ENCODE results near the gene XYLT1.

The XYLT1 gene

GRCh38 chr16:17423221-17423620 is 47.5 kb downstream of the XYLT1 start:
- H3K4me2 ChIP-seq (ENCODE audit: low read length) = no peak overlapping the region

DNA sequence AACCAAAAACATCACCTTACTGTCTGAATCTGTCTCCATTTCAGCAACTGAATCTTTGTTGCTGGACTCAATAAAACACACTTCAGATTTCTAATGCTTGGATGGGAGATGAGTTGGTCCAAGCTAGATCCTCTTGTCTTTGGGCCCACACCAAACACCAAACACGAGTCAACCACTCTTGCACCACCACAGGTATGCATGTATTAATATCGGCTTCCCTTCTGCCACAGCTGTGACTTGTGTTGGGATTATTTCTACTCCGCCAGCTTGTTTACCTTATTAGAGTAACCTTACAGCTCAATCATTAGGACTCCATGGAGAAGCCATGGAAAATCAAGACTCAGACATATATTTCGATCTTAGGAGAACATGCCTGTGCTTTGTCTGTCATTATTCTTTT is 49.9 kb downstream of the XYLT1 start:
- Histone ChIP-seq H3K4me2 (ENCODE audit: low read length) (no peak overlapping the region), H4K20me1 (ENCODE audit: insufficient read depth, low read length) (no peaks in the 10 kb centered on the region), H3K9ac (ENCODE audit: low read length) (no peak overlapping the region), H3K4me1 (ENCODE audit: low read length) (peaks cover 21% of the 10 kb centered on the region), H3K36me3 (replicated peaks; ENCODE audit: low read depth, low read length) (peaks cover 7% of the 10 kb centered on the region), H3K4me3 (ENCODE audit: low read length) (no peak overlapping the region), H2AFZ (ENCODE audit: low read depth, low read length) (no peak overlapping the region), H3K9me3 (ENCODE audit: insufficient read depth, low read length) (peaks cover 10% of the 10 kb centered on the region; the same call in 1 of the 2 replicates), H3K27me3 (ENCODE audit: low read depth, low read length) (no peaks in the 10 kb centered on the region), H3K27ac (ENCODE audit: low read length) (no peak overlapping the region), H3K79me2 (ENCODE audit: low read length) (no peaks in the 10 kb centered on the region)
- TF ChIP-seq, protein P1, sequence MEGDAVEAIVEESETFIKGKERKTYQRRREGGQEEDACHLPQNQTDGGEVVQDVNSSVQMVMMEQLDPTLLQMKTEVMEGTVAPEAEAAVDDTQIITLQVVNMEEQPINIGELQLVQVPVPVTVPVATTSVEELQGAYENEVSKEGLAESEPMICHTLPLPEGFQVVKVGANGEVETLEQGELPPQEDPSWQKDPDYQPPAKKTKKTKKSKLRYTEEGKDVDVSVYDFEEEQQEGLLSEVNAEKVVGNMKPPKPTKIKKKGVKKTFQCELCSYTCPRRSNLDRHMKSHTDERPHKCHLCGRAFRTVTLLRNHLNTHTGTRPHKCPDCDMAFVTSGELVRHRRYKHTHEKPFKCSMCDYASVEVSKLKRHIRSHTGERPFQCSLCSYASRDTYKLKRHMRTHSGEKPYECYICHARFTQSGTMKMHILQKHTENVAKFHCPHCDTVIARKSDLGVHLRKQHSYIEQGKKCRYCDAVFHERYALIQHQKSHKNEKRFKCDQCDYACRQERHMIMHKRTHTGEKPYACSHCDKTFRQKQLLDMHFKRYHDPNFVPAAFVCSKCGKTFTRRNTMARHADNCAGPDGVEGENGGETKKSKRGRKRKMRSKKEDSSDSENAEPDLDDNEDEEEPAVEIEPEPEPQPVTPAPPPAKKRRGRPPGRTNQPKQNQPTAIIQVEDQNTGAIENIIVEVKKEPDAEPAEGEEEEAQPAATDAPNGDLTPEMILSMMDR (IDR thresholded peaks at IDR 0.05; ENCODE audit: low read depth, low read length) = no peak
- TF ChIP-seq EZH2phosphoT487 (IDR thresholded peaks at IDR 0.05; ENCODE audit: low read depth) = no peak

More at GRCh38 chr16:17423221-17423620, 47.5 kb downstream of the XYLT1 start:
- H3K36me3 ChIP-seq (replicated peaks; ENCODE audit: low read depth, low read length) = no peaks in the 10 kb centered on the region
- no peaks in the 10 kb centered on the region for H3K9me3 ChIP-seq (ENCODE audit: insufficient read depth, low read length)
- no peak overlapping the region for H2AFZ ChIP-seq (ENCODE audit: low read depth, low read length)
- TF ChIP-seq EZH2phosphoT487 (IDR thresholded peaks at IDR 0.05; ENCODE audit: low read depth) = no peak
- TF ChIP-seq, protein P1 (IDR thresholded peaks at IDR 0.05; ENCODE audit: low read depth, low read length) = no peak
- H3K27me3 ChIP-seq (ENCODE audit: low read depth, low read length) = no peaks in the 10 kb centered on the region
- no peak overlapping the region for H3K9ac ChIP-seq (ENCODE audit: low read length)
- H3K27ac ChIP-seq (ENCODE audit: low read length) = no peak overlapping the region
- H4K20me1 ChIP-seq (ENCODE audit: insufficient read depth, low read length) = no peaks in the 10 kb centered on the region
- H3K79me2 ChIP-seq (ENCODE audit: low read length) = no peaks in the 10 kb centered on the region
- H3K4me1 ChIP-seq (ENCODE audit: low read length) = no peaks in the 10 kb centered on the region
- no peak overlapping the region for H3K4me3 ChIP-seq (ENCODE audit: low read length)

- H3K36me3 ChIP-seq (replicated peaks; ENCODE audit: low read depth, low read length) = peaks cover 7% of the 10 kb centered on the region
- peaks cover 10% of the 10 kb centered on the region; the same call in 1 of the 2 replicates for H3K9me3 ChIP-seq (ENCODE audit: insufficient read depth, low read length)
- H3K79me2 ChIP-seq (ENCODE audit: low read length) = no peaks in the 10 kb centered on the region
- H4K20me1 ChIP-seq (ENCODE audit: insufficient read depth, low read length) = no peaks in the 10 kb centered on the region
- H3K4me3 ChIP-seq (ENCODE audit: low read length) = no peak overlapping the region
- H3K27me3 ChIP-seq (ENCODE audit: low read depth, low read length) = no peaks in the 10 kb centered on the region
- H2AFZ ChIP-seq (ENCODE audit: low read depth, low read length) = no peak overlapping the region
- no peak overlapping the region for H3K4me2 ChIP-seq (ENCODE audit: low read length)
- no peak overlapping the region for H3K27ac ChIP-seq (ENCODE audit: low read length)
- no peak for TF ChIP-seq EZH2phosphoT487 (IDR thresholded peaks at IDR 0.05; ENCODE audit: low read depth)
- TF ChIP-seq, protein P1 (IDR thresholded peaks at IDR 0.05; ENCODE audit: low read depth, low read length) = no peak
- H3K9ac ChIP-seq (ENCODE audit: low read length) = no peak overlapping the region
- H3K4me1 ChIP-seq (ENCODE audit: low read length) = peaks cover 36% of the 10 kb centered on the region
Observed at GRCh38 chr16:17419266-17419665, 51.5 kb downstream of the XYLT1 start.

DNA sequence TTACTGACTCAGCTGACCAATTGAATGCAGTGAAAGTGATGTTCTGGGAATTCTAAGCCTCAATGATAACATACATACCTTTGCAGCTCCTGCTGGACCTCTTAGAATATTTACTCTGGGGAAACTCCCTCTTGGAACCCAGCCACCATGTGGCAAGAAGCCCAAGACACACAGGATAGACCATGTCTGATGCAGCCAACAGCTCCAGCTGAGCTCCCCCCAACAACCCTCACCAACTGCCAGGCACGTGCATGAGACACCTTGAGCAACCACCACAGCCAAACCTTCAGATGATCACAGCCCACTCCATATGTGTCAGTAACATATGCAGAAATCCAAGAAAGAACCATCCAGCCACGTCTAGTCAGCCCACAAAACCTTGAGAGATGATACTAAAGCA is 53.0 kb downstream of the XYLT1 start:
- Histone ChIP-seq H3K27me3 (ENCODE audit: low read depth, low read length) (no peaks in the 10 kb centered on the region), H3K79me2 (ENCODE audit: low read length) (no peaks in the 10 kb centered on the region), H3K27ac (ENCODE audit: low read length) (0 out of 2 replicates have a peak overlapping the region, but pooled peaks have one; percentile 83), H3K9me3 (ENCODE audit: insufficient read depth, low read length) (peaks cover 10% of the 10 kb centered on the region; the same call in 1 of the 2 replicates), H2AFZ (ENCODE audit: low read depth, low read length) (no peak overlapping the region), H3K4me3 (ENCODE audit: low read length) (0 out of 2 replicates have a peak overlapping the region, but pooled peaks have one; percentile 76), H3K4me2 (ENCODE audit: low read length) (peak overlapping the region; percentile 98), H3K36me3 (replicated peaks; ENCODE audit: low read depth, low read length) (peaks cover 7% of the 10 kb centered on the region), H3K4me1 (ENCODE audit: low read length) (peaks cover 43% of the 10 kb centered on the region), H4K20me1 (ENCODE audit: insufficient read depth, low read length) (no peaks in the 10 kb centered on the region), H3K9ac (ENCODE audit: low read length) (no peak overlapping the region)
- TF ChIP-seq, protein P1 (IDR thresholded peaks at IDR 0.05; ENCODE audit: low read depth, low read length) = no peak
- no peak for TF ChIP-seq EZH2phosphoT487 (IDR thresholded peaks at IDR 0.05; ENCODE audit: low read depth)

Data from OCI-LY3 (cell line).